Measurements from ENCODE around the gene DDIT4. TPM values are rescaled to one million over a fixed set of nuclear protein-coding genes. Genes with fewer than 3 reads are reported as not detected.
A peak's percentile ranks its signal among the peaks of the same experiment; 100 is the strongest.

Gene DDIT4
- total RNA-seq, 1 experiment from 2014 or later, result 157 TPM

DNA sequence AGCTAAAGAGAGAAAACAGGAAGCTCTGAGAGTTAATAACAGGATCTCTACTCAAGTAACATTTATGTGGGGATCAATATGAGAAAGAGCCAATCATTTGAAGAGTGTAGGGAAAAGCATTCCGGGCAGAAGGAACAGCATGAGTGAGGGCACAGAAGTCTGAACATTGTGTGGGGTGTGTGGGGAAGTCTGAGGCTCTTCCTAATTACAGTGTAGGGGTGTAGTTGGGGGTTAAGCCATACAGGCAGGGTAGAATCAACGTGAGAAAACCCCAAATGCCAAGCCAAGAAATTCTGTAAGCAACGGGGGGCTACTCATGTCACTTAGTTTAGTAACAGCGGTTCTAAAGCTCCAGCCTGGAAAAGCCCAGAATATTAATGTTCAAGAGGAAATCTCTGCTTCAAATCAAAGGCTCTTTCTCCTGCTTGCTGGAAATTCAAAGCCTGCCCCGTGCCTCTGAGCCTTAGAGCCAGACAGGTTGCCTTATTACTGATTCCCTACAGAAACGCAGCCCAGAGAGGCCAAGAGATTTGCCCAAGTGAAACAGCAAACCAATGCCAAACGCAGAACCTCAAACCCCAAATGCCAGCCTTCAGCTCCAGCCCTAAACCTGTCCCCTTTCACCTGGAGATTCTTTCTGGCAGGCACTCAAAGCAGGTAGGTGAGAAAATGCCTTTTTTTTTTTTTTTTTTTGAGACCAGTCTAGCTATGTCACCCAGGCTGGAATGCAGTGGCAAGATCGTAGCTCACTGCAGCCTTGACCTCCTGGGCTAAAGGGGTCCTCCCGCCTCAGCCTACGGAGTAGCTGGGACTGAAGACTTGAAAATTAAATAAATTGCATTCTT, 44.9 kb downstream of the DDIT4 start:
- ChIA-PET CTCF (interaction anchor here (0.7 kb wide), 2 partner anchors 40 to 58 kb away, joined by 4 to 5 read pairs; no protein-coding TSS in a partner anchor), POLR2A (no interaction called here)
- TF ChIP-seq, protein P1, sequence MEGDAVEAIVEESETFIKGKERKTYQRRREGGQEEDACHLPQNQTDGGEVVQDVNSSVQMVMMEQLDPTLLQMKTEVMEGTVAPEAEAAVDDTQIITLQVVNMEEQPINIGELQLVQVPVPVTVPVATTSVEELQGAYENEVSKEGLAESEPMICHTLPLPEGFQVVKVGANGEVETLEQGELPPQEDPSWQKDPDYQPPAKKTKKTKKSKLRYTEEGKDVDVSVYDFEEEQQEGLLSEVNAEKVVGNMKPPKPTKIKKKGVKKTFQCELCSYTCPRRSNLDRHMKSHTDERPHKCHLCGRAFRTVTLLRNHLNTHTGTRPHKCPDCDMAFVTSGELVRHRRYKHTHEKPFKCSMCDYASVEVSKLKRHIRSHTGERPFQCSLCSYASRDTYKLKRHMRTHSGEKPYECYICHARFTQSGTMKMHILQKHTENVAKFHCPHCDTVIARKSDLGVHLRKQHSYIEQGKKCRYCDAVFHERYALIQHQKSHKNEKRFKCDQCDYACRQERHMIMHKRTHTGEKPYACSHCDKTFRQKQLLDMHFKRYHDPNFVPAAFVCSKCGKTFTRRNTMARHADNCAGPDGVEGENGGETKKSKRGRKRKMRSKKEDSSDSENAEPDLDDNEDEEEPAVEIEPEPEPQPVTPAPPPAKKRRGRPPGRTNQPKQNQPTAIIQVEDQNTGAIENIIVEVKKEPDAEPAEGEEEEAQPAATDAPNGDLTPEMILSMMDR (IDR thresholded peaks at IDR 0.05), result no peak
- TF ChIP-seq SIN3A (IDR thresholded peaks at IDR 0.05; ENCODE audit: borderline replicate concordance, insufficient read depth, low read depth, low read length) (no peak), TCF7L2 (IDR thresholded peaks at IDR 0.05; ENCODE audit: low read depth, low read length) (no peak), POLR2AphosphoS5 (IDR thresholded peaks at IDR 0.05; ENCODE audit: low read depth, low read length) (no peak; the same call in 1 of the 2 replicates)
- TF ChIP-seq, protein P2, sequence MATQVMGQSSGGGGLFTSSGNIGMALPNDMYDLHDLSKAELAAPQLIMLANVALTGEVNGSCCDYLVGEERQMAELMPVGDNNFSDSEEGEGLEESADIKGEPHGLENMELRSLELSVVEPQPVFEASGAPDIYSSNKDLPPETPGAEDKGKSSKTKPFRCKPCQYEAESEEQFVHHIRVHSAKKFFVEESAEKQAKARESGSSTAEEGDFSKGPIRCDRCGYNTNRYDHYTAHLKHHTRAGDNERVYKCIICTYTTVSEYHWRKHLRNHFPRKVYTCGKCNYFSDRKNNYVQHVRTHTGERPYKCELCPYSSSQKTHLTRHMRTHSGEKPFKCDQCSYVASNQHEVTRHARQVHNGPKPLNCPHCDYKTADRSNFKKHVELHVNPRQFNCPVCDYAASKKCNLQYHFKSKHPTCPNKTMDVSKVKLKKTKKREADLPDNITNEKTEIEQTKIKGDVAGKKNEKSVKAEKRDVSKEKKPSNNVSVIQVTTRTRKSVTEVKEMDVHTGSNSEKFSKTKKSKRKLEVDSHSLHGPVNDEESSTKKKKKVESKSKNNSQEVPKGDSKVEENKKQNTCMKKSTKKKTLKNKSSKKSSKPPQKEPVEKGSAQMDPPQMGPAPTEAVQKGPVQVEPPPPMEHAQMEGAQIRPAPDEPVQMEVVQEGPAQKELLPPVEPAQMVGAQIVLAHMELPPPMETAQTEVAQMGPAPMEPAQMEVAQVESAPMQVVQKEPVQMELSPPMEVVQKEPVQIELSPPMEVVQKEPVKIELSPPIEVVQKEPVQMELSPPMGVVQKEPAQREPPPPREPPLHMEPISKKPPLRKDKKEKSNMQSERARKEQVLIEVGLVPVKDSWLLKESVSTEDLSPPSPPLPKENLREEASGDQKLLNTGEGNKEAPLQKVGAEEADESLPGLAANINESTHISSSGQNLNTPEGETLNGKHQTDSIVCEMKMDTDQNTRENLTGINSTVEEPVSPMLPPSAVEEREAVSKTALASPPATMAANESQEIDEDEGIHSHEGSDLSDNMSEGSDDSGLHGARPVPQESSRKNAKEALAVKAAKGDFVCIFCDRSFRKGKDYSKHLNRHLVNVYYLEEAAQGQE (IDR thresholded peaks at IDR 0.05; ENCODE audit: insufficient read depth in 1 of 2, low read depth in 2 of 2, low read length in 1 of 2), result no peak
- intact Hi-C loops (cut with micrococcal nuclease; ENCODE audit: unreplicated experiment), result no loop called here
- no peaks in the 10 kb centered on the region for H3K9me3 ChIP-seq (ENCODE audit: control insufficient read depth, insufficient read depth, low read depth, low read length)
- no TSS peak for BruUV-seq (replicated peaks)
- peaks cover 84% of the 10 kb centered on the region for H3K4me1 ChIP-seq (ENCODE audit: control insufficient read depth, insufficient read depth, low read length)
- ATAC-seq (no peak), DNase-seq (ENCODE audit: low read depth, low spot score) (no peak)
- no peaks in the 10 kb centered on the region for H3K36me3 ChIP-seq (ENCODE audit: control insufficient read depth, insufficient read depth, low read length)
- peak overlapping the region; percentile 89 for H3K27ac ChIP-seq (ENCODE audit: low read length)
- H3K4me3 ChIP-seq (ENCODE audit: low read depth in 2 of 2, low read length in 2 of 2), result no peak overlapping the region
- no peaks in the 10 kb centered on the region for H3K27me3 ChIP-seq (ENCODE audit: control insufficient read depth, insufficient read depth, low read length)
- in situ Hi-C loops (cut with HindIII; ENCODE audit: low pct_unique_long_range_greater_than_20kb, low sequenced_read_pairs), result loop anchor here (25.0 kb wide), 1 partner anchor 356 kb away; the partner anchor contains the start of gene CHST3

DNA sequence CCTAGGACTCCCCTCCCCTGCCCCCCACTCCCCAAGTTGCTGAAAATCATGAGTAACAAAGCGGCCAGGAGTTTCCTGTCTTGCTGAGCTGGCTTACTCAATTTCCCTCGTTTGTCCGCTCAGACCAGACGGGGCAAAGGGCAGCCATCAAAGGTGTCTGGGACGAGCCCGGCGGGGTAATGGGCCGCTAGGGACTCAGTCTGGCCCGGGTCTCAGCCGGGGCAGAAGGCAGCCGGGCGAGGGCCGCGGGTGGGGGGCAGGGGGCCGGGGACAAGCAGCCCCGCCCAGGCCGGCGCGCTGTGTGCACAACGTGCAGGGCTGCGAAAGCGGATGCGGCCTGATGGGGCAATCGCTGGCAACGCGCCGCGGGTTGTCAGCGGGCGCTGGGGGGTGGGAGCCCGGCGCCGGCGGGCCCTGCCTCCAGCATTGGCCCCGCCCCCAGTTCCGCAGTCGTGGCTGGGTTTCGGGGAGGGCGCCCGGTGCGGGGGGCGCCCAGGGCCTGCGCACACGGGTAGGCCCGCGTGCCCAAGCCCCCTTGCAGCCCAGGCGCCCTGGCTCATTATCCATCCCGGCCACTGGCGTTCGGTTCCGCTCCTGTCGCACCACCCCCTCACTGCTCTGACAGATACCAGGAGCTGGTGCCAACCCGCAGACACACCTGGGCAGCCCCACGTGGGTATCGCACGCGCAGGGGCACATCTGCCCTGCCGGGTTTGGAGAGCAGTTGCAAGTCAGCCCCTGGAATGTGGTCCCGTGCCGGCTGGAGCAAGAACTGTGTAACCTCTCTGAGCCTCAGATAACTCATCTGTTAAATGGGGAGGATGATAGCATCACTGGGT, 45.9 kb downstream of the DDIT4 start:
- H3K36me3 ChIP-seq (ENCODE audit: control insufficient read depth, insufficient read depth, low read length), result no peaks in the 10 kb centered on the region
- no peak for TF ChIP-seq TCF7L2 (IDR thresholded peaks at IDR 0.05; ENCODE audit: low read depth, low read length)
- TF ChIP-seq, protein P1 (IDR thresholded peaks at IDR 0.05), result no peak
- TF ChIP-seq, protein P2 (IDR thresholded peaks at IDR 0.05; ENCODE audit: insufficient read depth in 1 of 2, low read depth in 2 of 2, low read length in 1 of 2), result no peak
- 0 out of 2 replicates have a peak, but pooled peaks have one; percentile 55 for TF ChIP-seq SIN3A (IDR thresholded peaks at IDR 0.05; ENCODE audit: borderline replicate concordance, insufficient read depth, low read depth, low read length)
- TF ChIP-seq POLR2AphosphoS5 (IDR thresholded peaks at IDR 0.05; ENCODE audit: low read depth, low read length), result peak; percentile 59; the same call in 1 of the 2 replicates
- POLR2A ChIA-PET, result no interaction called here
- no peaks in the 10 kb centered on the region for H3K27me3 ChIP-seq (ENCODE audit: control insufficient read depth, insufficient read depth, low read length)
- H3K4me3 ChIP-seq (ENCODE audit: low read depth in 2 of 2, low read length in 2 of 2), result peak overlapping the region; percentile 15 to 22; a peak in 3 of 4 replicates
- H3K4me1 ChIP-seq (ENCODE audit: control insufficient read depth, insufficient read depth, low read length), result peaks cover 92% of the 10 kb centered on the region
- in situ Hi-C loops (cut with HindIII; ENCODE audit: low pct_unique_long_range_greater_than_20kb, low sequenced_read_pairs), result loop anchor here (25.0 kb wide), 1 partner anchor 357 kb away; the partner anchor contains the start of gene CHST3
- peak; percentile 74 for ATAC-seq
- BruUV-seq (replicated peaks), result no TSS peak
- CTCF ChIA-PET, result interaction anchor here (0.7 to 1.2 kb wide), 3 partner anchors 36 to 41 kb away, joined by 4 read pairs; no protein-coding TSS in a partner anchor
- H3K27ac ChIP-seq (ENCODE audit: low read length), result peak overlapping the region; percentile 89
- no peaks in the 10 kb centered on the region for H3K9me3 ChIP-seq (ENCODE audit: control insufficient read depth, insufficient read depth, low read depth, low read length)
- intact Hi-C loops (cut with micrococcal nuclease; ENCODE audit: unreplicated experiment), result no loop called here
- no peak for DNase-seq (ENCODE audit: low read depth, low spot score)
